Spleen (tissue), 10 donors: ENCODE data around the gene OR5I1. TPM values are rescaled to one million over a fixed set of nuclear protein-coding genes. Genes with fewer than 3 reads are reported as not detected.

Source experiments
- polyA plus RNA-seq, 3 donors: library from polyadenylated mRNA; stranded (reverse); fragments of 200-250 nt; gene quantifications; one replicate each; pipeline ENCODE4 v1.2.1, GENCODE V29; 2013
- total RNA-seq, 7 donors: library from RNA; depleted of rRNA in 3 of 7; stranded (reverse); fragments of >200 nt in 3 of 7; fragmentation: NEBNext Ultra II Directional in 4 of 7; extraction: Animal tissue kit (Norgen Biotek cat#: 25700) in 4 of 7; gene quantifications; one replicate each; pipeline versions ENCODE4 v1.1.0 to v1.2.1, GENCODE V29; 2016 to 2021
- donor health status: healthy with polysubstance abuse.
- donor health status: DM: no; HTN: no; CAD: no; lungs with moderate emphysema.
- donor health status: DM: no; HTN: no; CAD: no.
- donor health status: Bipolar disorder and iron deficiency.
- donor health status: healthy.
- donor health status: DM: no; HTN: no; CAD: no.
- donor health status: DM: yes; HTN: yes; CAD: no.

OR5I1 gene
- total and polyA plus RNA-seq, 10 donors, result not detected

Other genes with a start within 250 kb of the OR5I1 start
- not detected for gene OR5D13, start 163.0 kb downstream of the OR5I1 start, total RNA-seq
- not detected for gene OR5D13, start 163.0 kb downstream of the OR5I1 start, polyA plus RNA-seq
- not detected for gene OR5D14, start 140.8 kb downstream of the OR5I1 start, total RNA-seq
- not detected for gene OR5D14, start 140.8 kb downstream of the OR5I1 start, polyA plus RNA-seq
- not detected for gene OR5L1, start 125.0 kb downstream of the OR5I1 start, total RNA-seq
- not detected for gene OR5L1, start 125.0 kb downstream of the OR5I1 start, polyA plus RNA-seq
- not detected for gene OR5D18, start 116.8 kb downstream of the OR5I1 start, total RNA-seq
- not detected for gene OR5D18, start 116.8 kb downstream of the OR5I1 start, polyA plus RNA-seq
- not detected for gene OR5L2, start 109.2 kb downstream of the OR5I1 start, total RNA-seq
- gene OR5L2, start 109.2 kb downstream of the OR5I1 start, polyA plus RNA-seq, result not detected
- gene OR5D16, start 97.6 kb downstream of the OR5I1 start, total RNA-seq, result not detected
- gene OR5D16, start 97.6 kb downstream of the OR5I1 start, polyA plus RNA-seq, result not detected
- not detected for gene TRIM51, start 53.1 kb downstream of the OR5I1 start, total RNA-seq
- not detected for gene TRIM51, start 53.1 kb downstream of the OR5I1 start, polyA plus RNA-seq
- not detected for gene OR5W2, start 21.8 kb downstream of the OR5I1 start, total RNA-seq
- gene OR5W2, start 21.8 kb downstream of the OR5I1 start, polyA plus RNA-seq, result not detected
- gene OR10AG1, start 33.5 kb upstream of the OR5I1 start, total RNA-seq, result not detected
- gene OR10AG1, start 33.5 kb upstream of the OR5I1 start, polyA plus RNA-seq, result not detected
- not detected for gene OR5F1, start 58.2 kb upstream of the OR5I1 start, total RNA-seq
- not detected for gene OR5F1, start 58.2 kb upstream of the OR5I1 start, polyA plus RNA-seq
- gene OR5AS1, start 91.3 kb upstream of the OR5I1 start, total RNA-seq, result not detected
- gene OR5AS1, start 91.3 kb upstream of the OR5I1 start, polyA plus RNA-seq, result not detected
- not detected for gene OR8I2, start 156.9 kb upstream of the OR5I1 start, total RNA-seq
- gene OR8I2, start 156.9 kb upstream of the OR5I1 start, polyA plus RNA-seq, result not detected
- gene OR8H2, start 167.3 kb upstream of the OR5I1 start, total RNA-seq, result not detected
- gene OR8H2, start 167.3 kb upstream of the OR5I1 start, polyA plus RNA-seq, result under 1 TPM in 1 of 3 donors, not detected in 2; 0.10 TPM
- not detected for gene OR8H3, start 186.0 kb upstream of the OR5I1 start, total RNA-seq
- not detected for gene OR8H3, start 186.0 kb upstream of the OR5I1 start, polyA plus RNA-seq
- gene OR8J3, start 203.8 kb upstream of the OR5I1 start, total RNA-seq, result not detected
- gene OR8J3, start 203.8 kb upstream of the OR5I1 start, polyA plus RNA-seq, result not detected
- gene OR8K5, start 223.9 kb upstream of the OR5I1 start, total RNA-seq, result not detected
- not detected for gene OR8K5, start 223.9 kb upstream of the OR5I1 start, polyA plus RNA-seq
- not detected for gene OR5J2, start 240.2 kb upstream of the OR5I1 start, total RNA-seq
- not detected for gene OR5J2, start 240.2 kb upstream of the OR5I1 start, polyA plus RNA-seq